Testis (tissue), 2 donors: ENCODE results near the gene NPVF.

Experiments
- CTCF ChIP-seq, 3 experiments: fragments of 450-650 bp in 2 of 3; fragments of 200-600 bp in 1 of 3; sonication (generic) in 1 of 3; IDR thresholded peaks; one replicate each; pipeline ENCODE4 v1.5.1; 2016 to 2019; ENCODE audit warnings: antibody characterized with exemption in 3 of 3, mild to moderate bottlenecking in 2 of 3, moderate library complexity in 1 of 3
- POLR2A ChIP-seq: fragments of 450-650 bp; IDR thresholded peaks from one replicate; pipeline ENCODE4 v1.6.1; 2017; ENCODE audit warnings: antibody characterized with exemption, mild to moderate bottlenecking, moderate library complexity

- TF ChIP-seq POLR2A: no peak
- no peak for TF ChIP-seq CTCF (IDR thresholded peaks at IDR 0.05)
Measured at GRCh38 chr7:25238066-25238725, 9.9 kb upstream of the NPVF start.
